ENCODE data around the gene ARFRP1. TPM values are rescaled to one million over a fixed set of nuclear protein-coding genes. Genes with fewer than 3 reads are reported as not detected.
"Not testable (repeated sequence)": the region's sequence is repeated elsewhere in the genome, so short reads cannot be mapped to it uniquely, and the experiment has no call there.

ARFRP1 gene
- total RNA-seq, 8 experiments from 2014 or later: 22.7 to 45.5 (median 35.1) TPM

DNA sequence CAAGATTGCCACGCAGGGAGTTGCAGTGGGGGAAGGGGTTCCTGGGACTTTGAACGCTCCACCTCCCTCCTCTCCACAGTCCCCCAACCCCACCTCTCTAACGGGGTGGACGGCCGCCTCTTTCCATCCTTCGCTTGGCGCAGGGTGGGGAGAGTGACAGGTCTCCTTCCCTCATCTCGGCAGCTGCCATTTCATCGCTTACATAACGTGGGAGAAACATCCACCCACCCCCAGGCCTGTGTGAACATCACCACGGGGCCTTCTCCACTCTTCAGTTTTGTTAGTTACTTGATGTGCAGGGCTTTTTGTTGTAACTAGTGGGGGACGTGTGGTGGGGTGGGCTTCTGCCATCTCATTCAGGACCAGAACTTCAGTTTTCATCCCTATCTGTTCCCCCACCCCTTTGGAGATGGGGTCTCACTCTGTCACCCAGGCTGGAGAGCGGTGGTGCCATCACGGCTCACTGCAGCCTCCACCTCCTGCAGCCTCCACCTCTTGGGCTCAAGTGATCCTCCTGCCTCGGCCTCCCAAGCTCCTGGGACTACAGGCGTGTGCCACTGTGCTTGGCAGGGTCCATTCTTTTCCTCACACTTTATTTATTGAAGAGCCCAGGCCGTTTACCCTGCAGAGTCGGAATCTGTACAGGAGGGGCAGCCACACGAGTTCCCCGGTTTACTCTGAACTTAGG, 32.0 kb downstream of the ARFRP1 start:
- WGBS, 10 experiments: 80 to 100% (median 100%) methylated on average over 1 to 11 of the region's 20 CpGs; no CpG with 5 or more reads in 5 of the 10 experiments
- ATAC-seq (replicated peaks in 6 of 8): no peak
- in situ Hi-C loops (cut with MboI; ENCODE audit: low pct_unique_long_range_greater_than_20kb in 2 of 9, low sequenced_read_pairs in 9 of 9, unreplicated experiment in 9 of 9): no loop called here
- Histone ChIP-seq H3K27ac (no peak overlapping the region), H3K4me1 (replicated peaks in 1 of 2) (no peaks in the 10 kb centered on the region), H3K4me3 (no peak overlapping the region)

DNA sequence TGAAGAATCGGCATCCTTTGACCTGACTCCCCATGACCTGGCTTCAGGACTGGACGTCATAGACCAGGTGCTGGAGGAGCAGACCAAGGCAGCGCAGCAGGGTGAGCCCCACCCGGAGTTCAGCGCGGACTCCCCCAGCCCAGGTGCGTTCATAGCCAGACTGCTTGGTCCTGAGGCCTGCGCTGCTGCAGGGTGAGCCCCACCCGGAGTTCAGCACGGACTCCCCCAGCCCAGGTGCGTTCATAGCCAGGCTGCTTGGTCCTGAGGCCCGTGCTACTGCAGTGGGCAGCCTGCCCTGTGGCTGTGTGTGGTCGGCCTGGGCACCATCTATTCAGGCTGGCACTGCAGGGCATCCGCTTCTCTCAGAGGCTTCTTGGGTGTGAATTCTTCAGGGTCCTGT, 33.8 kb downstream of the ARFRP1 start:
- in situ Hi-C loops (cut with MboI; ENCODE audit: low pct_unique_long_range_greater_than_20kb in 2 of 9, low sequenced_read_pairs in 9 of 9, unreplicated experiment in 9 of 9): no loop called here
- 78 to 100% (median 97%) methylated on average over 1 to 4 of the region's 14 CpGs; no CpG with 5 or more reads in 6 of the 10 experiments for WGBS, 10 experiments
- Histone ChIP-seq H3K27ac (no peak overlapping the region), H3K4me1 (replicated peaks in 1 of 2) (no peaks in the 10 kb centered on the region), H3K4me3 (no peak overlapping the region)
- no peak for ATAC-seq (replicated peaks in 6 of 8)

DNA sequence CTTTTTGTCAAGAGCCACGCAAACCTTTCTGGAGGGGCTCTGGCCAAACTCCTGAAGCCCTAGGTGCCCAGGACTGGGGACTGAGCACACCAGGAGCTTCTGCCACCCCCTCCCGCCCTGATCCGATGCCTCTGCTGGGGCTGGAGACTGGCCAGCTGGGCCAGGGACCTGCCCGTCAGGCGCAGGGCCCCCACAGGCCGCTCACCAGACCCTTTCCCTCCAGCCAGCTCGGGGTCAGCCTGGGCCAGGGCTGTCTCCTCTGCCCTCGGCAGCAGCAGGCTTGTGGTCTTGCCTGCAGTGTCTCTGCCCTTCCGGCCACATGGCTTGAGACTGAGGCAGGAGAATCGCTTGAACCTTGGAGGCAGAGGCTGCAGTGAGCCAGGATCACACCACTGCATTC, 35.1 kb downstream of the ARFRP1 start:
- in situ Hi-C loops (cut with MboI; ENCODE audit: low pct_unique_long_range_greater_than_20kb in 2 of 9, low sequenced_read_pairs in 9 of 9, unreplicated experiment in 9 of 9): no loop called here
- Histone ChIP-seq H3K4me1 (replicated peaks in 1 of 2) (no peaks in the 10 kb centered on the region), H3K27ac (no peak overlapping the region), H3K4me3 (no peak overlapping the region)
- 100% methylated on average over 7 of the region's 10 CpGs; no CpG with 5 or more reads in 9 of the 10 experiments for WGBS, 10 experiments
- no peak for ATAC-seq (replicated peaks in 6 of 8)

DNA sequence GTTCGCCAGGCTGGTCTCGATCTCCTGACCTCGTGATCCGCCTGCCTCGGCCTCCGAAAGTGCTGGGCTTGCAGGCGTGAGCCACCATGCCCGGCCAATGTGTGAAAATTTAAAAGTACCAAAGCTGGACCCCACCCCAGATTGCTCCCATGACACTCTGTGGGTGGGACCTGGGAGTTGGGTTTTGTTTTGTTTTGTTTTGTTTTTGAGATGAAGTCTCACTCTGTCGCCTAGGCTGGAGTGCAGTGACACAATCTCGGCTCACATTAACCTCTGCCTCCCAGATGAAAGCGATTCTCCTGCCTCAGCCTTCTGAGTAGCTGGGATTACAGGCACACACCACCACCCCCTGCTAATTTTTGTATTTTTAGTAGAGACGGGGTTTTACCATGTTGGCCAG, 36.1 kb downstream of the ARFRP1 start:
- peak in 2 of 8 experiments; percentile 59 to 73 for ATAC-seq (replicated peaks in 6 of 8)
- H3K4me3 ChIP-seq; in situ Hi-C loops (cut with MboI; ENCODE audit: low pct_unique_long_range_greater_than_20kb in 2 of 9, low sequenced_read_pairs in 9 of 9, unreplicated experiment in 9 of 9); H3K27ac ChIP-seq; H3K4me1 ChIP-seq (replicated peaks in 1 of 2): not testable (repeated sequence)
- 65 to 100% methylated on average over 4 to 6 of the region's 12 CpGs; no CpG with 5 or more reads in 8 of the 10 experiments for WGBS, 10 experiments

DNA sequence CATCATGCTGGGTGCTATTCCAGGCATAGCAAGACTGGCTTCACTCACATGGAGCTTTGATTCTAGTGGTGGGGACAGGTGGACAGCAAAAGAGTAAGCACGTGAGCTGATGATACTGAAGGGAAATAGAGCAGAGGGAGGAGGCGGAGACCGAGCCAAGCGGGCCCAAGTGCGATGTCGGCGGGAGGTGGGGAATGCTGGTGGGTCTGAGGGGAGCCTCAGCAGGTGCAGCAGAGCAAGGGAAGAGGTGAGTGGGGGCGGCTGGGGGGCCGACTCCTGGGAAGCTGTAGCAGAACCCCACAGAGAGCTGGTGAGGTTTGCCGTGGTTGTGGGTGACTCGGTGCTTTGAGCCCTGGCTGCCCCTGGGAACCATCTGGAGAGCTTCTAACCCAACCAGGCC, 39.4 kb downstream of the ARFRP1 start:
- 97 to 100% methylated on average over 3 to 6 of the region's 11 CpGs; no CpG with 5 or more reads in 8 of the 10 experiments for WGBS, 10 experiments
- Histone ChIP-seq H3K4me3 (no peak overlapping the region), H3K4me1 (replicated peaks in 1 of 2) (peaks cover 11 to 15% of the 10 kb centered on the region in 2 donors), H3K27ac (no peak overlapping the region)
- in situ Hi-C loops (cut with MboI; ENCODE audit: low pct_unique_long_range_greater_than_20kb in 2 of 9, low sequenced_read_pairs in 9 of 9, unreplicated experiment in 9 of 9): no loop called here
- no peak for ATAC-seq (replicated peaks in 6 of 8)

DNA sequence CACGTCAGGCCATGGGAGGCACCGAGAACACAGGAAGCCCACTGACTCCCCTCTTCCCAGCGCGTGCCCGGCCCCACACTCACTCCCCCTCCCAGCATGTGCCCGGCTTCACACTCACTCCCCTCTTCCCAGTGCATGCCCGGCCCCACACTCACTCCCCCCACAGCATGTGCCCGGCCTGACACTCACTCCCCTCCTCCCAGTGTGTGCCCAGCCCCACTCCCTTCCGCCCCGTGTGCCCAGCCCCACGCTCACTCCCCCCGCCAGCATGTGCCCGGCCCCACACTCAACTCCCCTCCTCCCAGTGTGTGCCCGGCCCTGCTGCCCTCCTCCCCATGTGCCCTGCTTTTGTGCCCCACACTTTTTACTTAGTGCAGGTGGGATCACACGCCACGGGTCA, 39.9 kb downstream of the ARFRP1 start:
- Histone ChIP-seq H3K4me1 (replicated peaks in 1 of 2) (peaks cover 11 to 15% of the 10 kb centered on the region in 2 donors), H3K27ac (no peak overlapping the region), H3K4me3 (no peak overlapping the region)
- no peak for ATAC-seq (replicated peaks in 6 of 8)
- 100% methylated on average over 2 of the region's 16 CpGs; no CpG with 5 or more reads in 9 of the 10 experiments for WGBS, 10 experiments
- in situ Hi-C loops (cut with MboI; ENCODE audit: low pct_unique_long_range_greater_than_20kb in 2 of 9, low sequenced_read_pairs in 9 of 9, unreplicated experiment in 9 of 9): no loop called here

DNA sequence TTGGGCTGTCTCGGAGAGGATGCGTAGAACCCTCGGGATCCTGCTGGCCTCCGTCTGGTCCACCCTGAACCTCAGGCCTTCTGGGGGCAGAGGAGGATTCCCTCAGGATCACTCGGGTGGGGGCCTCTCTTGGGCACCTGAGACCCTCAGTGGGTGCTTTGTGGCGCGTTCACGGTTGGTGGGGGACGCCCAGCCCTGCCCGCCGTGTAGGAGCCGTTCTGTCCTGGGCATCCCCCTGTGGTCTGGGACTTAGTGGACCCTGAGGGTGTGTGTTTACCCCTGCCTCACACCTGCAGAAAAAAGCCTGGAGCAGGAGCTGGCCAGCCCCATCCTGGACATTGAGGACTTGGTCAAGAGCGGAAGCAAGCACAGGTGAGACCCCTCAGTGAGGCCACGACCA, 42.1 kb downstream of the ARFRP1 start:
- in situ Hi-C loops (cut with MboI; ENCODE audit: low pct_unique_long_range_greater_than_20kb in 2 of 9, low sequenced_read_pairs in 9 of 9, unreplicated experiment in 9 of 9): no loop called here
- no peak for ATAC-seq (replicated peaks in 6 of 8)
- 96 to 100% (median 100%) methylated on average over 1 to 5 of the region's 14 CpGs; no CpG with 5 or more reads in 7 of the 10 experiments for whole genome bisulfite sequencing, 10 experiments

DNA sequence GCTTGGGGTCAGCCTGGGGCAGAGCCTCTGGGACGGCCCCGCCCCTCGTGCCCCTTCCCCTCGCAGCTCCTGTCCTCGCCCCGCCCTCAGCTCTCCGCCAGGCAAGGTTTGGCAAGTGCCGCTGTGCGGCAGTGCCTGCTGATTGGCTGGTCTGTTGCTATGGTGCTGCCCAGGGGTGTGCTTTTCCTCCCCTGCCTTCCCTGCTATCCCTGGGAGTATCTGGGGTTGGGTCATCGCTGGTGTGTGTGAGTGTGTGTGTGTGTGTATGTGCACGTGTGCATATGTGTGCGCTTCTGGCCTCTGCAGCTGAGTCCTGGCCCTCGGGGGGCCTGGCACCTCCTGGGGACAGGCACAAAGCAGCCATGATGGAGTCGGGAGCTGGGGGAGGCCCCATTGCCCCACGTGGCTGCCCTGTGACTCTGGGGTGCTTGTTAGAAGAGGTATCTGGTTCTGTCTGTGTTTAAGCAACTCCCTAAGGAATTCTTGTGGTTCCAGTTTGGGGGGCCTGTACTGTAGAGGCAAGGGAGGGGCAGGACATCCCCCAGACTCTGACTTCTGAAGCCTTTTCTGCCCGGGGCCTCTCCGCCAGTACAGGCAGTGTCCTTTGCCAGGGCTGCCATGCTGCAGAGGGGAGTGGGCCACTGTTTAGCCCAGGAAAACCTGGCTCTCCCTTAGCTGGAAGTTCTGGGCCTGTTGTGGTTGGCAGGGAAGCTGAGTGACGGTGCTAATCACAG, 42.7 kb downstream of the ARFRP1 start:
- WGBS, 10 experiments: 56 to 83% (median 67%) methylated on average over 1 to 3 of the region's 18 CpGs; no CpG with 5 or more reads in 7 of the 10 experiments
- in situ Hi-C loops (cut with MboI; ENCODE audit: low pct_unique_long_range_greater_than_20kb in 2 of 9, low sequenced_read_pairs in 9 of 9, unreplicated experiment in 9 of 9): no loop called here
- ATAC-seq (replicated peaks in 6 of 8): peak in 7 of 8 experiments; percentile 50 to 97 (median 93)
- Histone ChIP-seq H3K4me1 (replicated peaks in 1 of 2) (peaks cover 11 to 15% of the 10 kb centered on the region in 2 donors), H3K27ac (peak overlapping the region; percentile 52 to 73), H3K4me3 (peak overlapping the region in 1 of 5 donors; percentile 1)

More for the DNA sequence above, 42.1 kb downstream of the ARFRP1 start:
- Histone ChIP-seq H3K4me1 (replicated peaks in 1 of 2) (peaks cover 11 to 15% of the 10 kb centered on the region in 2 donors), H3K27ac (peak overlapping the region in 1 of 2 donors; percentile 73), H3K4me3 (no peak overlapping the region)

DNA sequence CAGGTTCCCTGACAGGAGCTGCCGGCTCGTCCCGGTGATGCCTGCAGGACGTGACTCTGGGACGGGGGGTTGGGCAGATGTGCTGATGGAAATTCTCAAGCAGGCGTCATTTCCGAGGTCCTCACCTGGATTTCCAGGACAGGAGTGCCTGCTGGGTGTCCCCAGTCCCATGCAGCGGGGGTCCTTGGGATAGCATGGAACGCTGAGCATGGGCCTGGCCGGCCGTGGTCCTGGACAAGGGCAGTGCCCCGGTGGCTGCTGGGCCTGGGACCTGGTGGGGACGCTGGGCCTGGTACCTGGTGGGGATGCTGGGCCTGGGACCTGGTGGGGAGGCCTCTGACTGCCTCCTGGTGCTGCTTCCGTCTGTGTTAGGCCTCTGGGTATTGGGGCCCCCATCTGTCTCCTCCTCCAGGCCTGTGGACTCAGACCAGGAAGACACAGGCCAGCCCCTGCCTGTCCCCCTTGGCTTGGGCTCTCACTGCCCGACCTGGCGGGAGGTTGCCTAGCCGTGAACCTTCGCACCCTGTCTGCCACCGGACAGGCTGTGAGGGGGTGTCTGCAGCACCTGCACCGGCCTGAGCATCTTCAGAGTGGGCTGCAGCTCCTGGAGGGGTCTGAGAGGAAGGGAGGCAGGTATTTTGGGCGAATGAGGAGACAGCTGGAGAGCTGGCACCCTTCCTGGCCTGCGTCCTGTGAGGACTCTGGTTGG, 43.5 kb downstream of the ARFRP1 start:
- 86 to 100% (median 90%) methylated on average over 2 to 10 of the region's 22 CpGs; no CpG with 5 or more reads in 5 of the 10 experiments for WGBS, 10 experiments
- Histone ChIP-seq H3K4me3 (no peak overlapping the region), H3K4me1 (replicated peaks in 1 of 2) (peaks cover 14 to 17% of the 10 kb centered on the region in 2 donors), H3K27ac (peak overlapping the region; percentile 52 to 73)
- ATAC-seq (replicated peaks in 6 of 8): peak in 3 of 8 experiments; percentile 2 to 13 (median 7)
- in situ Hi-C loops (cut with MboI; ENCODE audit: low pct_unique_long_range_greater_than_20kb in 2 of 9, low sequenced_read_pairs in 9 of 9, unreplicated experiment in 9 of 9): no loop called here

DNA sequence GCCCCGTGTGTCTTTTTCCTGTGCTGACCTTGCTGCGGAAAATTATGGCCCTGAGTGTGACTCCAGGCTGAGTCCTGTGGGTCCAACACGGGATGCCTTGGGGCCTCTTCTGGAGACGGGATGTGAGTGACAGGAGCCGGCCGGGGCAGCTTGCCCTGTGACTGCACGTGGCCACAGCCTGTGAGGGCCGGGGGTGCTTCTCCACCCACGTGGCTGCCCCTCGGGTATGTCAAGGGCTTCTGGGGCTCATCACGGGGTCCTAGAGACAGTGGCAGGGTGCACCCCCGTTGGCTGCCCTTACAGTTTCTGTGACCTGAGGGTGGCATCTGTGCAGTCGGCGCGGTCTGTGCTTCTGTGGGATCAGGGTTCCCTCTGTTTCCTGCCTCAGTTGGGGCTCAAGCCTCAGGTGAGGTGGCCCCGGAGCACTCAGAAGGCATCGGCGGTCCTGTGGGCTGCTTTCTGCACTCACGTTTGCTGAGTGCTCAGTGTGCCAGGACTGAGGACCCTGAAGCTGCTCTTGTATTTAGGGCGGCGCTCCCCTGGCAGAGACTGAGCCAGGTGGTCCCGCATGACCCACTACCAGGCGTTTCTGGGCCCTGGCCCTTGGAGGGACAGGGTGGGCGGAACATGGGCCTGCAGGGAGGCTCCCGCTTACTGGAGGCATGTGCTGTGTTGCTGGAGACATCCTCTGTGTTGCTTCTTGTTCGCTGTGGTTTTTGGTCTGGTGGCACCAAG, 44.3 kb downstream of the ARFRP1 start:
- ATAC-seq (replicated peaks in 6 of 8): no peak
- peaks cover 17 to 20% of the 10 kb centered on the region in 2 donors for H3K4me1 ChIP-seq (replicated peaks in 1 of 2)
- H3K4me3 ChIP-seq: no peak overlapping the region
- WGBS, 10 experiments: 70 to 100% (median 89%) methylated on average over 1 to 11 of the region's 26 CpGs; no CpG with 5 or more reads in 3 of the 10 experiments
- in situ Hi-C loops (cut with MboI; ENCODE audit: low pct_unique_long_range_greater_than_20kb in 2 of 9, low sequenced_read_pairs in 9 of 9, unreplicated experiment in 9 of 9): no loop called here
- no peak overlapping the region for H3K27ac ChIP-seq

DNA sequence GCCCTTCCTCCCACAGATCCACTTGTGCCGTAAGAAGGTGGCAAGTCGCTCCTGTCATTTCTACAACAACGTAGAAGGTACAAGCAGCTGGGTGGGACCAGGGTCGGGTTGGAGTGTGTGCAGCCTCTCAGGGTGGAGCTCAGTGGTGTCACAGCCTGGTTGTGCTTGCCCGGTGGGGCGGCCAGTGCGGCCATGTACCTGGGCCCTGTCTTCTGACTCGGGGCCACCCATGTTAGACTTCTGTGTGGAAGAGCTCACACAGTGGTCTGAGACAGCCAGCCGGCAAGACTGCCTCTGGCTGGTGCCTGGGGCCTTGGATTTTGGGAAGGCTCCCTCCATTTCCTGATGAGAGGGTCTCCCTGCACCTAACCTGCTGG, 45.0 kb downstream of the ARFRP1 start:
- H3K4me1 ChIP-seq (replicated peaks in 1 of 2): peaks cover 19 to 20% of the 10 kb centered on the region in 2 donors
- H3K27ac ChIP-seq: no peak overlapping the region
- H3K4me3 ChIP-seq: no peak overlapping the region
- no peak for ATAC-seq (replicated peaks in 6 of 8)
- in situ Hi-C loops (cut with MboI; ENCODE audit: low pct_unique_long_range_greater_than_20kb in 2 of 9, low sequenced_read_pairs in 9 of 9, unreplicated experiment in 9 of 9): no loop called here
- 80 to 100% (median 93%) methylated on average over 3 to 5 of the region's 9 CpGs; no CpG with 5 or more reads in 7 of the 10 experiments for WGBS, 10 experiments

DNA sequence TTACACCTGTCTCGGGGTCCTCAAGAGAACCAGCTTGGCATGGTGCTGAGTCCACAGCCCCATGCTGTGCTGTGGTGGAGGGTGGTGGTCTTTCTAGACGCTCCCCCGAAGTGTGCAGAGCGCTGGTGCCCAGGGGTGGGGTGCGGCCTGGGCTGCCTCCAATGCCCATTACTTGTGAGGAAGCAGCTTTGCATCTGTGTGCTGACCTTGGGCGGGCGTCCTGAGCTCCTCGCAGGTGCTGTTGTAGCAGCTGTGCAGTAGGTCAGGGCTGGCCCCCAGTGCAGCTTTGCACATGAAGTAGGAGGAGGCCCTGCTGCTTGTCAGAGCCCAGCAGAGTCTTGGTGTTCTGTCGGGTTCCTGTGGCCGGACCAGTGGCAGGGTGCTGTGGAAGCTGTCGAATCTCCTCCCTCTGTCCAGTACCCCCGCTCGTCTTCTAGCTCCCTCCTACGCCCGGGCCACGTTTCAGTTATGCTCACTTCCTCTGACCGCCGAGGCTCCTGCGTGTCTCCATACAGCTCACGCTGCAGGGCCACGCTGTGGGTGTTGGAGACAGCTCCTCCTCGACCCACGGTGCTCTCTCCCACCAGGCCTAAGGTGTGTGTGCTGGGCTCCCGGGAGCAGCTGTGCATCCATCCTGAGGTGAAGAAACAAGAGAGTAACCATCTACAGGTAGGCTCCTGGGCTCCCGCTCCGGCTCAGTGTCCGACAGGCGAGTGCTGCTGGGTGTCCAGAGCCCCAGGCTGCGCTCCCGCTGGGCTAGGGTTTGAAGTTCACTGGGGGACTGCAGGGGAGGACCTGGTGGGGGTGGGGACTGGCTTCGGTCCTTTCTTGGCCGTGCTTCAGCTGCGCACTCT, 45.6 kb downstream of the ARFRP1 start:
- no peak for ATAC-seq (replicated peaks in 6 of 8)
- in situ Hi-C loops (cut with MboI; ENCODE audit: low pct_unique_long_range_greater_than_20kb in 2 of 9, low sequenced_read_pairs in 9 of 9, unreplicated experiment in 9 of 9): no loop called here
- H3K4me1 ChIP-seq (replicated peaks in 1 of 2): peaks cover 25% of the 10 kb centered on the region in 2 donors
- 80 to 100% (median 95%) methylated on average over 1 to 10 of the region's 33 CpGs; no CpG with 5 or more reads in 4 of the 10 experiments for WGBS, 10 experiments
- no peak overlapping the region for H3K27ac ChIP-seq
- no peak overlapping the region for H3K4me3 ChIP-seq

Measured in motor neuron (in vitro differentiated cells).